HepG2 (cell line): ENCODE results near the gene IL2RA. TPM values are rescaled to one million over a fixed set of nuclear protein-coding genes. Genes with fewer than 3 reads are reported as not detected.

Source experiments
- ATAC-seq: fragments of 200-7000 bp; cut with Tn5 transposase; 3 replicates; pipeline ENCODE4 v1.9.1; 2020; ENCODE audit warnings: mild to moderate bottlenecking, moderate library complexity
- BruUV-seq: library from RNA; stranded (reverse); fragments of 400-500 nt; replicated peaks from 2 replicates; lab custom pipeline; 2021; lab: Mats Ljungman, UMichigan
- CTCF ChIA-PET: fragments of 300-600 bp; formaldehyde crosslinking; extraction: SDS; loops from one replicate; lab custom pipeline; 2021; ENCODE audit warnings: low total read pairs, inconsistent platforms, low intra/inter-chr PET ratio; lab: Yijun Ruan, JAX
- POLR2A ChIA-PET: fragments of 350-600 bp; sonication (Branson Sonifier 250); formaldehyde crosslinking; loops from one replicate; lab custom pipeline; 2020; ENCODE audit warnings: antibody characterized with exemption, inconsistent platforms; lab: Yijun Ruan, JAX
- DNase-seq: peaks from one replicate; pipeline ENCODE4 v3.0.0-alpha.2; 2015; ENCODE audit warnings: low spot score
- FAIRE-seq: peaks from 3 replicates; lab custom pipeline; 2011; peaks lifted over from hg19 to GRCh38; lab: Jason Lieb, UNC
- H2AFZ ChIP-seq: one replicate; pipeline ENCODE4 v1.6.1; 2011; ENCODE audit warnings: low read length, inconsistent platforms
- H3K27ac ChIP-seq: fragments of 300-600 bp; 3 replicates; pipeline ENCODE4 v1.8.0; 2011; ENCODE audit warnings: mixed run types, mild to moderate bottlenecking, mixed read lengths, low read length, inconsistent platforms; ENCODE audit not compliant: insufficient read depth; ENCODE audit errors: extremely low read length
- H3K27me3 ChIP-seq, 2 experiments: fragments of 200-600 bp in 1 of 2; 2 replicates in 1 of 2; 3 replicates in 1 of 2; pipeline versions ENCODE4 v1.6.0 to v1.8.0; 2011; ENCODE audit warnings: low read length in 2 of 2, mild to moderate bottlenecking in 2 of 2, moderate library complexity in 2 of 2, inconsistent platforms in 1 of 2; ENCODE audit not compliant: insufficient read depth in 2 of 2, control insufficient read depth in 1 of 2
- H3K36me3 ChIP-seq, 2 experiments: fragments of 200-600 bp in 1 of 2; replicated peaks in 1 of 2; 2 replicates in 1 of 2; 3 replicates in 1 of 2; pipeline versions ENCODE4 v1.5.1 to v1.8.0; 2011; ENCODE audit warnings: low read length in 2 of 2, inconsistent platforms in 1 of 2; ENCODE audit not compliant: insufficient read depth in 2 of 2, control insufficient read depth in 1 of 2
- H3K4me1 ChIP-seq: 2 replicates; pipeline ENCODE4 v1.5.1; 2012; ENCODE audit warnings: low read length, inconsistent platforms; ENCODE audit not compliant: insufficient read depth
- H3K4me2 ChIP-seq: 2 replicates; pipeline ENCODE4 v1.6.0; 2011; ENCODE audit warnings: low read depth, low read length, inconsistent platforms
- H3K4me3 ChIP-seq, 3 experiments: fragments of 200-600 bp in 1 of 3; sonication (generic), shearing (Covaris generic) in 1 of 3; replicated peaks in 1 of 3; 2 replicates each; pipeline ENCODE4 v1.5.1; 2011 to 2016; ENCODE audit warnings: low read length in 3 of 3, inconsistent platforms in 2 of 3, low read depth in 2 of 3, mild to moderate bottlenecking in 2 of 3, control low read depth in 1 of 3, mixed read lengths in 1 of 3; ENCODE audit not compliant: insufficient read depth in 1 of 3
- H3K79me2 ChIP-seq: one replicate; pipeline ENCODE4 v1.6.1; 2011; ENCODE audit warnings: low read length, inconsistent platforms; ENCODE audit not compliant: insufficient read depth
- H3K9ac ChIP-seq: 2 replicates; pipeline ENCODE4 v1.6.0; 2011; ENCODE audit warnings: mild to moderate bottlenecking, low read depth, low read length, inconsistent platforms; ENCODE audit not compliant: insufficient read depth
- H3K9me3 ChIP-seq: 2 replicates; pipeline ENCODE4 v1.5.1; 2012; ENCODE audit warnings: mild to moderate bottlenecking, low read length
- H4K20me1 ChIP-seq: 2 replicates; pipeline ENCODE4 v1.6.0; 2011; ENCODE audit warnings: inconsistent platforms, mild to moderate bottlenecking, low read length, moderate library complexity; ENCODE audit not compliant: insufficient read depth
- SNAI1 ChIP-seq: sonication (generic); formaldehyde crosslinking; IDR thresholded peaks from 2 replicates; pipeline ENCODE4 v1.5.0; 2020; ENCODE audit warnings: mild to moderate bottlenecking, missing genetic modification reagents, borderline replicate concordance
- ZBTB21 ChIP-seq: sonication (generic); formaldehyde crosslinking; IDR thresholded peaks from 2 replicates; pipeline ENCODE4 v1.4.0; 2020; ENCODE audit warnings: missing genetic modification reagents
- ZNF770 ChIP-seq: sonication (generic); formaldehyde crosslinking; IDR thresholded peaks from 2 replicates; pipeline ENCODE4 v1.5.0; 2020; ENCODE audit warnings: mild to moderate bottlenecking, missing genetic modification reagents
- ZXDC ChIP-seq: sonication (generic); formaldehyde crosslinking; IDR thresholded peaks from 2 replicates; pipeline ENCODE4 v1.5.0; 2020; ENCODE audit warnings: mild to moderate bottlenecking, missing genetic modification reagents
- WGBS: methylation state at CpG from one replicate; pipeline ENCODE4 v1.1.6; 2017; ENCODE audit warnings: low lambda C conversion rate; 5-methylcytosine and 5-hydroxymethylcytosine counted together
- in situ Hi-C: cut with HindIII; loops from 2 replicates; pipeline ENCODE4 v1.10.0; 2017; ENCODE audit warnings: low pct_unique_long_range_greater_than_20kb; ENCODE audit not compliant: extremely low pct_ligation_motif_present
- intact Hi-C: fragments of 100-400 bp; cut with micrococcal nuclease; formaldehyde crosslinking; loops from one replicate; pipeline ENCODE4 v1.10.0; 2022; ENCODE audit not compliant: unreplicated experiment
- polyA plus RNA-seq, 8 experiments: library from polyadenylated mRNA; depleted of rRNA in 3 of 8; stranded (reverse) in 7 of 8; unstranded in 1 of 8; fragments of >200 nt; fragmentation: Illumina TruSeq in 4 of 8; extraction: Trizol in 4 of 8; gene quantifications; 2 replicates each; pipeline versions ENCODE4 v1.2.1 to v1.2.3, GENCODE V29; 2011 to 2016; ENCODE audit warnings: low read depth in 4 of 8, missing spikeins in 1 of 8, mixed read lengths in 1 of 8; ENCODE audit not compliant: insufficient read depth in 1 of 8
- total RNA-seq, 5 experiments: library from RNA; depleted of rRNA; stranded (reverse); fragments of >200 nt; fragmentation: Illumina TruSeq; extraction: Trizol; gene quantifications; 2 replicates each; pipeline ENCODE4 v1.2.3, GENCODE V29; 2016; ENCODE audit warnings: low read depth in 1 of 5
- TF ChIP-seq, protein P1 (sequence below): IDR thresholded peaks from 2 replicates; pipeline ENCODE4 v1.6.1; 2018; ENCODE audit warnings: missing genetic modification reagents, mild to moderate bottlenecking, missing compliant biosample characterization
- TF ChIP-seq, protein P2 (sequence below): sonication (generic); formaldehyde crosslinking; IDR thresholded peaks from 2 replicates; pipeline ENCODE4 v1.4.0; 2020; ENCODE audit warnings: missing genetic modification reagents

IL2RA gene
- total and polyA plus RNA-seq, 2 of the 13 experiments (the other 11 are each of a cell fraction or from before 2014, with no cell fraction given) = not detected

- intact Hi-C loops (no loop called here), in situ Hi-C loops (no loop called here)
- H3K4me3 ChIP-seq = no peak overlapping the region
- 0% methylated on average over 1 of the region's 12 CpGs for WGBS
- ChIA-PET CTCF (no interaction called here), POLR2A (no interaction called here)
- TF ChIP-seq ZXDC (CRISPR knock-in tag) = no peak
- no peak for TF ChIP-seq ZBTB21
- TF ChIP-seq ZNF770 = no peak
- TF ChIP-seq, protein P1, sequence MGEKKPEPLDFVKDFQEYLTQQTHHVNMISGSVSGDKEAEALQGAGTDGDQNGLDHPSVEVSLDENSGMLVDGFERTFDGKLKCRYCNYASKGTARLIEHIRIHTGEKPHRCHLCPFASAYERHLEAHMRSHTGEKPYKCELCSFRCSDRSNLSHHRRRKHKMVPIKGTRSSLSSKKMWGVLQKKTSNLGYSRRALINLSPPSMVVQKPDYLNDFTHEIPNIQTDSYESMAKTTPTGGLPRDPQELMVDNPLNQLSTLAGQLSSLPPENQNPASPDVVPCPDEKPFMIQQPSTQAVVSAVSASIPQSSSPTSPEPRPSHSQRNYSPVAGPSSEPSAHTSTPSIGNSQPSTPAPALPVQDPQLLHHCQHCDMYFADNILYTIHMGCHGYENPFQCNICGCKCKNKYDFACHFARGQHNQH (CRISPR knock-in tag) = no peak
- no peak for TF ChIP-seq SNAI1 (CRISPR knock-in tag)
- TF ChIP-seq, protein P2, sequence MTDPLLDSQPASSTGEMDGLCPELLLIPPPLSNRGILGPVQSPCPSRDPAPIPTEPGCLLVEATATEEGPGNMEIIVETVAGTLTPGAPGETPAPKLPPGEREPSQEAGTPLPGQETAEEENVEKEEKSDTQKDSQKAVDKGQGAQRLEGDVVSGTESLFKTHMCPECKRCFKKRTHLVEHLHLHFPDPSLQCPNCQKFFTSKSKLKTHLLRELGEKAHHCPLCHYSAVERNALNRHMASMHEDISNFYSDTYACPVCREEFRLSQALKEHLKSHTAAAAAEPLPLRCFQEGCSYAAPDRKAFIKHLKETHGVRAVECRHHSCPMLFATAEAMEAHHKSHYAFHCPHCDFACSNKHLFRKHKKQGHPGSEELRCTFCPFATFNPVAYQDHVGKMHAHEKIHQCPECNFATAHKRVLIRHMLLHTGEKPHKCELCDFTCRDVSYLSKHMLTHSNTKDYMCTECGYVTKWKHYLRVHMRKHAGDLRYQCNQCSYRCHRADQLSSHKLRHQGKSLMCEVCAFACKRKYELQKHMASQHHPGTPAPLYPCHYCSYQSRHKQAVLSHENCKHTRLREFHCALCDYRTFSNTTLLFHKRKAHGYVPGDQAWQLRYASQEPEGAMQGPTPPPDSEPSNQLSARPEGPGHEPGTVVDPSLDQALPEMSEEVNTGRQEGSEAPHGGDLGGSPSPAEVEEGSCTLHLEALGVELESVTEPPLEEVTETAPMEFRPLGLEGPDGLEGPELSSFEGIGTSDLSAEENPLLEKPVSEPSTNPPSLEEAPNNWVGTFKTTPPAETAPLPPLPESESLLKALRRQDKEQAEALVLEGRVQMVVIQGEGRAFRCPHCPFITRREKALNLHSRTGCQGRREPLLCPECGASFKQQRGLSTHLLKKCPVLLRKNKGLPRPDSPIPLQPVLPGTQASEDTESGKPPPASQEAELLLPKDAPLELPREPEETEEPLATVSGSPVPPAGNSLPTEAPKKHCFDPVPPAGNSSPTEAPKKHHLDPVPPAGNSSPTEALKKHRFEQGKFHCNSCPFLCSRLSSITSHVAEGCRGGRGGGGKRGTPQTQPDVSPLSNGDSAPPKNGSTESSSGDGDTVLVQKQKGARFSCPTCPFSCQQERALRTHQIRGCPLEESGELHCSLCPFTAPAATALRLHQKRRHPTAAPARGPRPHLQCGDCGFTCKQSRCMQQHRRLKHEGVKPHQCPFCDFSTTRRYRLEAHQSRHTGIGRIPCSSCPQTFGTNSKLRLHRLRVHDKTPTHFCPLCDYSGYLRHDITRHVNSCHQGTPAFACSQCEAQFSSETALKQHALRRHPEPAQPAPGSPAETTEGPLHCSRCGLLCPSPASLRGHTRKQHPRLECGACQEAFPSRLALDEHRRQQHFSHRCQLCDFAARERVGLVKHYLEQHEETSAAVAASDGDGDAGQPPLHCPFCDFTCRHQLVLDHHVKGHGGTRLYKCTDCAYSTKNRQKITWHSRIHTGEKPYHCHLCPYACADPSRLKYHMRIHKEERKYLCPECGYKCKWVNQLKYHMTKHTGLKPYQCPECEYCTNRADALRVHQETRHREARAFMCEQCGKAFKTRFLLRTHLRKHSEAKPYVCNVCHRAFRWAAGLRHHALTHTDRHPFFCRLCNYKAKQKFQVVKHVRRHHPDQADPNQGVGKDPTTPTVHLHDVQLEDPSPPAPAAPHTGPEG (CRISPR knock-in tag) = no peak
- H3K27ac ChIP-seq = no peak overlapping the region
- no peaks in the 10 kb centered on the region for H3K79me2 ChIP-seq
- peaks cover 0 to 31% of the 10 kb centered on the region in 2 experiments; a peak in 4 of 5 replicates for H3K27me3 ChIP-seq
- BruUV-seq = no TSS peak
- H3K4me1 ChIP-seq = no peaks in the 10 kb centered on the region
- FAIRE-seq = no peak
- H3K4me2 ChIP-seq = no peak overlapping the region
- H3K9ac ChIP-seq = no peak overlapping the region
- no peaks in the 10 kb centered on the region for H3K36me3 ChIP-seq
- H2AFZ ChIP-seq = no peak overlapping the region
- H3K9me3 ChIP-seq = no peaks in the 10 kb centered on the region
- DNase-seq = no peak
- H4K20me1 ChIP-seq = no peaks in the 10 kb centered on the region
- no peak for ATAC-seq
Measured at GRCh38 chr10:6019796-6020195, 42.4 kb downstream of the IL2RA start.
